ENCODE measurements around the gene PDLIM3. TPM values are rescaled to one million over a fixed set of nuclear protein-coding genes. Genes with fewer than 3 reads are reported as not detected.
A peak's percentile ranks its signal among the peaks of the same experiment; 100 is the strongest.

Gene PDLIM3
- total and polyA plus RNA-seq, 2 of the 13 experiments (the other 11 are each of a cell fraction or from before 2014, with no cell fraction given): 5.9 to 14.0 TPM

DNA sequence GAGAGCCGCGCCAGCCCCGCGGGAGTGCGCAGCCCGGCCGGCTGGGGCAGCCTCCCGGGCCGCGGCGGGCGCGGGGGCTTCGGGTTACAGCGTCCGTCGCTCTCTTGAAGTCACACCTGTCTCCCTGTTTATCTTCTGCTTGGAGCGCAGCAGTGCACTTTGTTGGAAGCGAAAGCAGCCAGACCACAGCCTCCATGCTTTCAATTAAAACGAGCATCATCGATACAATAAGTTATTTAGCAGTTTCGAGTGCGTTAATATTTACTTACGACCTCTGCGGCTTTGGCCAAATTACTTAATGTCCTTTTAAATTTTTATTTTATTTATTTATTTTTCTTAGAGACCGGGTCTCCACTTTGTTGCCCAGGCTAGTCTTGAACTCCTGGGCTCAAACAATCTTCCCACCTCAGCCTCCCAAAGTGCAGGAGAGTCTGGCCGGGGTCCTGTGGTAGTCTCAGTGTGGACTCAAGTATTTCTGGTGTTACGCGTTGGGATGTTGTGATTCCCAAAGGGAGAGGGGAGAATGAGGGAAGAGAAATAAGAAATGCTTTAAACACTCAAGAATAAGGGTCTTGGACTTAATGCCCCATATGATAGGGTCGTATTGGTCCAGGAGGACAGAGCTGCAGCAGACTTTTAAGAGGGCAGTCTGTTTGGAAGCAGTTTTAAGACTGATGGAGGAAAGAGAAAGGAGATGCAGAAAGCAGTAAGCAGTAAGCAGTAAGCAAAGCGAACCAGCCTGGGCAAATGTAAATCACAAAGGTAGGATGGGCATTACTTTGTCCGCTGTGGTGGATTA lies 504 bp upstream of the PDLIM3 start (continued):
- TF ChIP-seq, protein P1, sequence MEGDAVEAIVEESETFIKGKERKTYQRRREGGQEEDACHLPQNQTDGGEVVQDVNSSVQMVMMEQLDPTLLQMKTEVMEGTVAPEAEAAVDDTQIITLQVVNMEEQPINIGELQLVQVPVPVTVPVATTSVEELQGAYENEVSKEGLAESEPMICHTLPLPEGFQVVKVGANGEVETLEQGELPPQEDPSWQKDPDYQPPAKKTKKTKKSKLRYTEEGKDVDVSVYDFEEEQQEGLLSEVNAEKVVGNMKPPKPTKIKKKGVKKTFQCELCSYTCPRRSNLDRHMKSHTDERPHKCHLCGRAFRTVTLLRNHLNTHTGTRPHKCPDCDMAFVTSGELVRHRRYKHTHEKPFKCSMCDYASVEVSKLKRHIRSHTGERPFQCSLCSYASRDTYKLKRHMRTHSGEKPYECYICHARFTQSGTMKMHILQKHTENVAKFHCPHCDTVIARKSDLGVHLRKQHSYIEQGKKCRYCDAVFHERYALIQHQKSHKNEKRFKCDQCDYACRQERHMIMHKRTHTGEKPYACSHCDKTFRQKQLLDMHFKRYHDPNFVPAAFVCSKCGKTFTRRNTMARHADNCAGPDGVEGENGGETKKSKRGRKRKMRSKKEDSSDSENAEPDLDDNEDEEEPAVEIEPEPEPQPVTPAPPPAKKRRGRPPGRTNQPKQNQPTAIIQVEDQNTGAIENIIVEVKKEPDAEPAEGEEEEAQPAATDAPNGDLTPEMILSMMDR (CRISPR knock-in tag; IDR thresholded peaks at IDR 0.05): no peak
- TF ChIP-seq CCAR2 (optimal IDR thresholded peaks at IDR 0.05; ENCODE audit: low read depth, low read length) (no peak), ZNF550 (CRISPR knock-in tag; IDR thresholded peaks at IDR 0.05; ENCODE audit: borderline replicate concordance) (no peak), ASH2L (IDR thresholded peaks at IDR 0.05; ENCODE audit: insufficient read length, low read depth, low read length) (no peak), SSRP1 (CRISPR knock-in tag; IDR thresholded peaks at IDR 0.05) (0 out of 2 replicates have a peak, but pooled peaks have one; percentile 51), ZBTB8A (CRISPR knock-in tag; IDR thresholded peaks at IDR 0.05; ENCODE audit: borderline replicate concordance, low read depth) (no peak), SRSF9 (IDR thresholded peaks at IDR 0.05; ENCODE audit: borderline replicate concordance, insufficient read depth, low read depth, low read length, poor library complexity, severe bottlenecking) (no peak)
- TF ChIP-seq, protein P2, sequence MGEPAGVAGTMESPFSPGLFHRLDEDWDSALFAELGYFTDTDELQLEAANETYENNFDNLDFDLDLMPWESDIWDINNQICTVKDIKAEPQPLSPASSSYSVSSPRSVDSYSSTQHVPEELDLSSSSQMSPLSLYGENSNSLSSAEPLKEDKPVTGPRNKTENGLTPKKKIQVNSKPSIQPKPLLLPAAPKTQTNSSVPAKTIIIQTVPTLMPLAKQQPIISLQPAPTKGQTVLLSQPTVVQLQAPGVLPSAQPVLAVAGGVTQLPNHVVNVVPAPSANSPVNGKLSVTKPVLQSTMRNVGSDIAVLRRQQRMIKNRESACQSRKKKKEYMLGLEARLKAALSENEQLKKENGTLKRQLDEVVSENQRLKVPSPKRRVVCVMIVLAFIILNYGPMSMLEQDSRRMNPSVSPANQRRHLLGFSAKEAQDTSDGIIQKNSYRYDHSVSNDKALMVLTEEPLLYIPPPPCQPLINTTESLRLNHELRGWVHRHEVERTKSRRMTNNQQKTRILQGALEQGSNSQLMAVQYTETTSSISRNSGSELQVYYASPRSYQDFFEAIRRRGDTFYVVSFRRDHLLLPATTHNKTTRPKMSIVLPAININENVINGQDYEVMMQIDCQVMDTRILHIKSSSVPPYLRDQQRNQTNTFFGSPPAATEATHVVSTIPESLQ (CRISPR knock-in tag; conservative IDR thresholded peaks at IDR 0.05): no peak
- TF ChIP-seq, protein P3, sequence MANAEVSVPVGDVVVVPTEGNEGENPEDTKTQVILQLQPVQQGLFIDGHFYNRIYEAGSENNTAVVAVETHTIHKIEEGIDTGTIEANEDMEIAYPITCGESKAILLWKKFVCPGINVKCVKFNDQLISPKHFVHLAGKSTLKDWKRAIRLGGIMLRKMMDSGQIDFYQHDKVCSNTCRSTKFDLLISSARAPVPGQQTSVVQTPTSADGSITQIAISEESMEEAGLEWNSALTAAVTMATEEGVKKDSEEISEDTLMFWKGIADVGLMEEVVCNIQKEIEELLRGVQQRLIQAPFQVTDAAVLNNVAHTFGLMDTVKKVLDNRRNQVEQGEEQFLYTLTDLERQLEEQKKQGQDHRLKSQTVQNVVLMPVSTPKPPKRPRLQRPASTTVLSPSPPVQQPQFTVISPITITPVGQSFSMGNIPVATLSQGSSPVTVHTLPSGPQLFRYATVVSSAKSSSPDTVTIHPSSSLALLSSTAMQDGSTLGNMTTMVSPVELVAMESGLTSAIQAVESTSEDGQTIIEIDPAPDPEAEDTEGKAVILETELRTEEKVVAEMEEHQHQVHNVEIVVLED (CRISPR knock-in tag; IDR thresholded peaks at IDR 0.05; ENCODE audit: borderline replicate concordance): no peak
